Stimulated activated CD8-positive, alpha-beta memory T cell treated with anti-CD3 and anti-CD28 coated beads, Interleukin-7, amount 100 ng/mL, for 4 hours (primary cell): ENCODE data around the gene RNF11.

Source experiments
- DNase-seq, 2 donors: peaks; one replicate each; pipeline ENCODE4 v3.0.0-alpha.2; 2020; ENCODE audit warnings: low read depth in 2 of 2

RNF11 gene

GRCh38 chr1:51263147-51263877, 27.2 kb downstream of the RNF11 start:
- DNase-seq: no peak

- no peak for DNase-seq
Measured at GRCh38 chr1:51264451-51264850, 28.4 kb downstream of the RNF11 start.

- no peak for DNase-seq
Measured at GRCh38 chr1:51265618-51266017, 29.5 kb downstream of the RNF11 start.

- DNase-seq: no peak
Measured at GRCh38 chr1:51266181-51266580, 30.1 kb downstream of the RNF11 start.

GRCh38 chr1:51266791-51267190, 30.7 kb downstream of the RNF11 start:
- no peak for DNase-seq

- DNase-seq: no peak
Measured at GRCh38 chr1:51268634-51269033, 32.6 kb downstream of the RNF11 start.

GRCh38 chr1:51270751-51271150, 34.7 kb downstream of the RNF11 start:
- no peak for DNase-seq

GRCh38 chr1:51272916-51273315, 36.8 kb downstream of the RNF11 start:
- no peak for DNase-seq

- no peak for DNase-seq
Measured at GRCh38 chr1:51274676-51275075, 38.6 kb downstream of the RNF11 start.

- no peak for DNase-seq
Measured at GRCh38 chr1:51276286-51276685, 40.2 kb downstream of the RNF11 start.

- no peak for DNase-seq
Measured at GRCh38 chr1:51280321-51280978, 44.4 kb downstream of the RNF11 start.

GRCh38 chr1:51281807-51282206, 45.7 kb downstream of the RNF11 start:
- DNase-seq: no peak

- no peak for DNase-seq
Measured at GRCh38 chr1:51282605-51283004, 46.5 kb downstream of the RNF11 start.

GRCh38 chr1:51283979-51284378, 47.9 kb downstream of the RNF11 start:
- no peak for DNase-seq

- no peak for DNase-seq
Measured at GRCh38 chr1:51284487-51284954, 48.4 kb downstream of the RNF11 start.

GRCh38 chr1:51285055-51285454, 49.0 kb downstream of the RNF11 start:
- DNase-seq: no peak

GRCh38 chr1:51287966-51288365, 51.9 kb downstream of the RNF11 start:
- DNase-seq: no peak

GRCh38 chr1:51288578-51288977, 52.5 kb downstream of the RNF11 start:
- no peak for DNase-seq

- no peak for DNase-seq
Measured at GRCh38 chr1:51289676-51290488, 53.8 kb downstream of the RNF11 start.

- no peak for DNase-seq
Measured at GRCh38 chr1:51290489-51290847, 54.4 kb downstream of the RNF11 start.

- DNase-seq: no peak
Measured at GRCh38 chr1:51293898-51294515, 57.9 kb downstream of the RNF11 start.

- no peak for DNase-seq
Measured at GRCh38 chr1:51294566-51295184, 58.6 kb downstream of the RNF11 start.
